ENCODE data around the gene TNFRSF21.

DNA sequence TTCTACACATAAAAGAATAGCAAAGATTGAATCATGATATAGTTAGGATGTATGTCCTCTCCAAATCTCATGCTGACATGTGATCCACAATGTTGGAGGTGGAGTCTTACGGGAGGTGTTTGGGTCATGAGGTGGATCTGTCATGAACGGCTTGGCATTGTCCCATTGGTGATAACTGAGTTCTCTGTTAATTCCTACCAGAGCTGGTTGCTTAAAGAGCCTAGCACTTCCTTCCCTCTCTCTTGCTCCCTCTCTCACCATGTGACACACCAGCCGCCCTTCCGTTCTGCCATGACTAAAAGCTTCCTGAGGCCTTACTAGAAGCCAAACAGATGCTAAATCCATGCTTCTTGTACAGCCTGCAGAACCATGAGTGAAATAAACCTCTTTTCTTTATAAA, 8.3 kb downstream of the TNFRSF21 start:
- TF ChIP-seq EP300 (IDR thresholded peaks at IDR 0.05; ENCODE audit: borderline replicate concordance) (no peak), FOXM1 (IDR thresholded peaks at IDR 0.05; ENCODE audit: borderline replicate concordance, low read depth) (no peak), RAD21 (IDR thresholded peaks at IDR 0.05; ENCODE audit: low read depth) (no peak), EGR1 (IDR thresholded peaks at IDR 0.05) (no peak), YY1 (IDR thresholded peaks at IDR 0.05; ENCODE audit: low read depth) (no peak)
- TF ChIP-seq, protein P1, sequence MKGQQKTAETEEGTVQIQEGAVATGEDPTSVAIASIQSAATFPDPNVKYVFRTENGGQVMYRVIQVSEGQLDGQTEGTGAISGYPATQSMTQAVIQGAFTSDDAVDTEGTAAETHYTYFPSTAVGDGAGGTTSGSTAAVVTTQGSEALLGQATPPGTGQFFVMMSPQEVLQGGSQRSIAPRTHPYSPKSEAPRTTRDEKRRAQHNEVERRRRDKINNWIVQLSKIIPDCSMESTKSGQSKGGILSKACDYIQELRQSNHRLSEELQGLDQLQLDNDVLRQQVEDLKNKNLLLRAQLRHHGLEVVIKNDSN (IDR thresholded peaks at IDR 0.05), result no peak

All from Ishikawa (cell line).